ENCODE data around the gene SYCP2. TPM values are rescaled to one million over a fixed set of nuclear protein-coding genes. Genes with fewer than 3 reads are reported as not detected.

Gene SYCP2
- polyA plus RNA-seq, 3 donors: 0.28 to 1.2 (median 0.30) TPM

DNA sequence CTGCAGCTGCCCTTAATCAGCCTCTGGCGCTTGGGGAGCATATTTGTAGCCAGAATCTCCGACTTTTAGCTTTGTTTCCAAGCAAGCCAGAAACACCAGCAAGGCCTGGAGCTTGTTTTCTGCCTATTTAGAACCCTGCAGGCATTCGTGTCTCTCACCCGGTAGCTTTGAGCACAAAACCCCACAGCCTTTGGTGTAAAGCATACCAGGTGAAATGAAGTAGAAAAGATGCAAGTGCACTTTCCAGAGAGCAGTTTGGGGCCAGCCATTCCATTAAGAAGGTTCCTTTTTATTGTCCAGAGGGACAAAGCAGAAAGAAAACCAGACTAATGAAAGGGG is 7.5 kb upstream of the SYCP2 start:
- peaks cover 0 to 2% (median 0%) of the 10 kb centered on the region in 7 donors for H3K9me3 Mint-ChIP-seq
- Histone ChIP-seq H3K27me3 (ENCODE audit: control insufficient read depth in 2 of 2, insufficient read depth in 2 of 2, low read length in 2 of 2) (no peaks in the 10 kb centered on the region), H3K79me2 (ENCODE audit: insufficient read depth, low read length) (peaks cover 84% of the 10 kb centered on the region), H3K4me1 (ENCODE audit: control insufficient read depth in 1 of 2, insufficient read depth in 2 of 2, low read length in 2 of 2) (peaks cover 52 to 59% of the 10 kb centered on the region in 2 donors), H3K9ac (ENCODE audit: insufficient read depth, low read length, poor library complexity, severe bottlenecking) (peak overlapping the region; percentile 87), H3K27ac (ENCODE audit: low read depth in 1 of 2, low read length in 2 of 2) (peak overlapping the region; percentile 97 to 98), H3K4me2 (replicated peaks; ENCODE audit: extremely low read depth, low read length, poor library complexity, severe bottlenecking) (peak overlapping the region; percentile 85), H2AFZ (ENCODE audit: insufficient read depth, low read depth, low read length, poor library complexity, severe bottlenecking) (peak overlapping the region; percentile 97), H3K4me3 (replicated peaks in 1 of 3; ENCODE audit: low read depth in 2 of 3, low read length in 3 of 3) (peak overlapping the region; percentile 79 to 99 (median 95)), H3K9me3 (replicated peaks in 1 of 2; ENCODE audit: control insufficient read depth in 1 of 2, insufficient read depth in 1 of 2, low read length in 2 of 2) (no peaks in the 10 kb centered on the region), H4K20me1 (ENCODE audit: insufficient read depth, low read length) (peaks cover 37% of the 10 kb centered on the region), H3K36me3 (replicated peaks in 1 of 2; ENCODE audit: control insufficient read depth in 1 of 2, insufficient read depth in 2 of 2, low read length in 2 of 2) (peaks cover 31 to 44% of the 10 kb centered on the region in 2 donors)
- no peak for DNase-seq
- 0% methylated on average over 3 of the region's 4 CpGs for WGBS (ENCODE audit: insufficient coverage)
- peak overlapping the region; percentile 97 to 100 (median 98) for H3K27ac Mint-ChIP-seq
- peak overlapping the region; percentile 95 to 97 for H3K4me3 Mint-ChIP-seq
- peaks cover 31 to 34% of the 10 kb centered on the region in 2 donors for H3K36me3 Mint-ChIP-seq
- intact Hi-C loops (cut with micrococcal nuclease): loop anchor here (10.0 kb wide), 3 partner anchors 114 to 1184 kb away; no protein-coding TSS in a partner anchor
- TF ChIP-seq, protein P1, sequence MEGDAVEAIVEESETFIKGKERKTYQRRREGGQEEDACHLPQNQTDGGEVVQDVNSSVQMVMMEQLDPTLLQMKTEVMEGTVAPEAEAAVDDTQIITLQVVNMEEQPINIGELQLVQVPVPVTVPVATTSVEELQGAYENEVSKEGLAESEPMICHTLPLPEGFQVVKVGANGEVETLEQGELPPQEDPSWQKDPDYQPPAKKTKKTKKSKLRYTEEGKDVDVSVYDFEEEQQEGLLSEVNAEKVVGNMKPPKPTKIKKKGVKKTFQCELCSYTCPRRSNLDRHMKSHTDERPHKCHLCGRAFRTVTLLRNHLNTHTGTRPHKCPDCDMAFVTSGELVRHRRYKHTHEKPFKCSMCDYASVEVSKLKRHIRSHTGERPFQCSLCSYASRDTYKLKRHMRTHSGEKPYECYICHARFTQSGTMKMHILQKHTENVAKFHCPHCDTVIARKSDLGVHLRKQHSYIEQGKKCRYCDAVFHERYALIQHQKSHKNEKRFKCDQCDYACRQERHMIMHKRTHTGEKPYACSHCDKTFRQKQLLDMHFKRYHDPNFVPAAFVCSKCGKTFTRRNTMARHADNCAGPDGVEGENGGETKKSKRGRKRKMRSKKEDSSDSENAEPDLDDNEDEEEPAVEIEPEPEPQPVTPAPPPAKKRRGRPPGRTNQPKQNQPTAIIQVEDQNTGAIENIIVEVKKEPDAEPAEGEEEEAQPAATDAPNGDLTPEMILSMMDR (IDR thresholded peaks at IDR 0.05): no peak
- H3K4me1 Mint-ChIP-seq: peaks cover 62% of the 10 kb centered on the region
- no peaks in the 10 kb centered on the region for H3K27me3 Mint-ChIP-seq (ENCODE audit: low read depth in 3 of 3)

DNA sequence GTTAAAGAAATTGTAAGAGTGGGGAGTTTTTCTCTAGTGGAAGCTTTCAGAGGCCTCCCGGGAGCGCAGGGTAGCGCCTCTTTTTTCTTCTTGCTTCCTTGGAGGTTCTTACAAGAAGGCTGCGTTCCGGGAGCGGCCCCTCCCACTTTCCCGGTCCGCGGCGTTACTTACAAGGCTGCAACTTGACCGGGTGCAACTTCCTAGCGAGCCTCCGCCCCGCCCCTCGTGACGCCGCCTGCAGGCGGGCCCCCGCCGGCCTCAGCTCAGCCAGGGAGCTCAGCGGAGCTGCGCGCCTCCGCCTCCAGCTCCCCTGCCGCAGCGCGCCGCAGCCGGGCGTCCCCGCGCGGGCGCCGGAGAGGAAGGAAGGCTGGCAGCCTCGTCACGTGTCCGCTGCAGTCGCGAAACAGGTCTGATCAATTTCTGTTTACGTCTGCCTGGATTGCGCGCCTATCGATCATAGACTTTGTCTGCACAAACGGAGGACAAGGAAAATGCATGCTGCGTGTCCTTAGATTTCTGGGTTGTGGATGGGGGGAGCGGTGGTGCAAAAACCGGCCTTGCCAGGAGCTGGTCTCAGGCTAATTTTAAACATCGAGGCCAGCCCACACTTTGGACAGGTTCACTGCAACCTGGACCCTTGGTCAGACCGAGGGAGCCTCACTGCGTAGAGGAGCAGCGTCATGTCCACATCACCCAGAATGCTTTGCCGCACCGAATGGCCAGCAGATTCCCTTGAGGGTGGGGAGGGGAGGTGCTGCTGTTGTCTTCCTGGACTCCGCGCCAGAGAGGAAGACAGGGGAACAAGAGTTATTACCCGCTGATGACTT is 6.9 kb upstream of the SYCP2 start, which contains the start of the genes FAM217B and PPP1R3D:
FAM217B (plus strand) TSS at position 261 of the 827 bp plus-strand sequence. CDS start 3,555 bp downstream, outside the sequence.
PPP1R3D (minus strand) TSS at position 177 of the 827 bp plus-strand sequence. CDS start 374 bp downstream, outside the sequence.
- Mint-ChIP-seq H3K36me3 (peaks cover 31 to 32% of the 10 kb centered on the region in 2 donors), H3K9me3 (peaks cover 0 to 2% (median 0%) of the 10 kb centered on the region in 7 donors), H3K27ac (peak within 1 kb of the TSS; percentile 97 to 100 (median 98)), H3K27me3 (ENCODE audit: low read depth in 3 of 3) (no peaks in the 10 kb centered on the region), H3K4me1 (peaks cover 62% of the 10 kb centered on the region), H3K4me3 (peak within 1 kb of the TSS; percentile 95 to 97)
- peaks cover 52 to 63% of the 10 kb centered on the region in 2 donors for H3K4me1 ChIP-seq (ENCODE audit: control insufficient read depth in 1 of 2, insufficient read depth in 2 of 2, low read length in 2 of 2)
- H3K27ac ChIP-seq (ENCODE audit: low read depth in 1 of 2, low read length in 2 of 2): peak within 1 kb of the TSS; percentile 97 to 98
- TF ChIP-seq, protein P1 (IDR thresholded peaks at IDR 0.05): no peak
- under 1% methylated on average over 57 of the region's 57 CpGs for WGBS (ENCODE audit: insufficient coverage)
- H3K27me3 ChIP-seq (ENCODE audit: control insufficient read depth in 2 of 2, insufficient read depth in 2 of 2, low read length in 2 of 2): no peaks in the 10 kb centered on the region
- H4K20me1 ChIP-seq (ENCODE audit: insufficient read depth, low read length): peaks cover 43% of the 10 kb centered on the region
- peak within 1 kb of the TSS; percentile 79 to 99 (median 95) for H3K4me3 ChIP-seq (replicated peaks in 1 of 3; ENCODE audit: low read depth in 2 of 3, low read length in 3 of 3)
- peak within 1 kb of the TSS; percentile 97 for H2AFZ ChIP-seq (ENCODE audit: insufficient read depth, low read depth, low read length, poor library complexity, severe bottlenecking)
- intact Hi-C loops (cut with micrococcal nuclease): loop anchor here (10.0 kb wide), 3 partner anchors 114 to 1184 kb away; no protein-coding TSS in a partner anchor
- peaks cover 30 to 44% of the 10 kb centered on the region in 2 donors for H3K36me3 ChIP-seq (replicated peaks in 1 of 2; ENCODE audit: control insufficient read depth in 1 of 2, insufficient read depth in 2 of 2, low read length in 2 of 2)
- peak within 1 kb of the TSS; percentile 87 for H3K9ac ChIP-seq (ENCODE audit: insufficient read depth, low read length, poor library complexity, severe bottlenecking)
- H3K4me2 ChIP-seq (replicated peaks; ENCODE audit: extremely low read depth, low read length, poor library complexity, severe bottlenecking): peak within 1 kb of the TSS; percentile 85
- no peaks in the 10 kb centered on the region for H3K9me3 ChIP-seq (replicated peaks in 1 of 2; ENCODE audit: control insufficient read depth in 1 of 2, insufficient read depth in 1 of 2, low read length in 2 of 2)
- DNase-seq: peak; percentile 90 to 91 (median 90)
- H3K79me2 ChIP-seq (ENCODE audit: insufficient read depth, low read length): peaks cover 90% of the 10 kb centered on the region

Measured in CD14-positive monocyte (primary cell).